ENCODE results near the gene HEATR5B. TPM values are rescaled to one million over a fixed set of nuclear protein-coding genes. Genes with fewer than 3 reads are reported as not detected.

Gene HEATR5B
- total and polyA plus RNA-seq, 2 of the 4 experiments (the other 2 are of a cell fraction) = 8.3 to 17.9 TPM

DNA sequence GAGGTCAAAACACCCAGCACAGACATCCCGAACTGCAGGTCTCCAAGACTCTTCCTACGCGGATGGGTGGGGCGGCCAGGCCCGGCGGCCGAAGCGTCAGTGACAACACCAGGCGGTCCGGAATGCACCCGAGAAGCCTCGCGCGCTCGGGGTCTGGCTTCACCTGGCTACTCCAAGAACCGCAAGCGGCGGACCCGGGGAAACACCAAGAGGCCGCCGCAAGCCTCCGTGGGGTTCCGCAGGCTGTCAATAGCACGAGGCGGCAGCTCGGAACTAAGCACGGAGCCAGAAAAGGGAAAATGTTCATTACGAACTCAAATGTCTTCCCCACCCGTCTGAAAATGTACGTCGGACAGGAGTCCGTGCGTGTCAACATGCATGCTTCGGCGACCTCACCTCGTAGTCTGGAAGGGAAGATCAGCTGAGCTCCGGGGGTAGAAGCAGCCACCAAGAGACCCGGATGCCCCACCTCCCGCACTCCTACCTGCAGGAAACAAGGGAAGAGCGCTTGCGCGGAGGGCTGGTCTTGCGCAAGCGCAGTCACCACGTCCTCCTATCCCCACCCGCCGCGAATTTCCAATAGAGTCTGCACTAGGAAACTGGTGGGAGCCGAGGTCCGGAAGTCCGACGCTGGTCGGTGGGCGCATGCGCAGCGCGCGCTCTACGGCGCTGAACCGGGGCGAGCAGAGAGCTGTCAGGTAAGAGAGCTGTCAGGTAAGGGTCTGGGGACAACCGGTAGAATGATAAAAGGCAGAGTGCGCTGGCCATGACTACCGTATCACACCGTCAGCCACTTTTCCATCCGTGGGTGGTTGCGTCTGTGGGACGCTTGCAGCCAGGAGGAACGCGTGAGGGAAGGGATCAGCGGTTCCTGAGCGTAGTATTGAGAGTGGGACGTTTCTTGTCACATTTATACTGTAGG lies at the start of gene HEATR5B, which contains the start of gene GPATCH11 (continued):
- TF ChIP-seq SMC3 (IDR thresholded peaks at IDR 0.05; ENCODE audit: low read depth, low read length) = no peak

GRCh38 chr2:37132914-37133313 lies 48.7 kb upstream of the HEATR5B start:
- Histone ChIP-seq H3K18ac (ENCODE audit: low read depth, low read length) (no peak overlapping the region), H2AK5ac (ENCODE audit: low read depth, low read length) (no peak overlapping the region), H3K9me1 (ENCODE audit: insufficient read depth, low read length) (0 out of 2 replicates have a peak, but pooled peaks cover 2% of the 10 kb centered on the region), H3K4me1 (ENCODE audit: control insufficient read depth, insufficient read depth, low read length) (no peaks in the 10 kb centered on the region), H3K4me2 (ENCODE audit: low read depth, low read length) (no peak overlapping the region), H2BK20ac (ENCODE audit: low read depth, low read length) (no peak overlapping the region), H2BK15ac (ENCODE audit: low read depth, low read length) (no peak overlapping the region), H4K8ac (ENCODE audit: low read depth in 2 of 2, low read length in 2 of 2) (no peak overlapping the region), H4K5ac (ENCODE audit: low read depth, low read length) (no peak overlapping the region), H2AK9ac (replicated peaks; ENCODE audit: low read depth, low read length, poor library complexity) (no peak overlapping the region), H2BK5ac (ENCODE audit: low read depth, low read length, poor library complexity, severe bottlenecking) (no peak overlapping the region), H4K20me1 (ENCODE audit: insufficient read depth, low read length) (no peaks in the 10 kb centered on the region), H3K56ac (ENCODE audit: extremely low read depth, insufficient read depth, low read length) (no peak overlapping the region), H3K4me3 (ENCODE audit: insufficient read depth, low read depth, low read length) (no peak overlapping the region), H3K9ac (ENCODE audit: low read depth, low read length) (no peak overlapping the region), H3K36me3 (ENCODE audit: control insufficient read depth, insufficient read depth, low read length) (peaks cover 47% of the 10 kb centered on the region), H3K9me3 (ENCODE audit: control insufficient read depth, insufficient read depth, low read length) (no peaks in the 10 kb centered on the region), H2AFZ (replicated peaks; ENCODE audit: low read length, poor library complexity) (no peak overlapping the region), H4K91ac (ENCODE audit: insufficient read depth, low read depth, low read length) (no peak overlapping the region), H3K14ac (replicated peaks; ENCODE audit: low read depth, low read length) (no peak overlapping the region), H3K27me3 (ENCODE audit: control insufficient read depth, insufficient read depth, low read length) (no peaks in the 10 kb centered on the region), H3K23ac (ENCODE audit: low read depth, low read length) (no peak overlapping the region), H3K4ac (ENCODE audit: low read depth, low read length) (no peak overlapping the region), H3K27ac (ENCODE audit: insufficient read depth, low read length) (no peak overlapping the region), H2BK120ac (ENCODE audit: low read depth, low read length) (no peak overlapping the region), H3K79me1 (ENCODE audit: low read depth in 1 of 2, low read length in 2 of 2) (peaks cover 0 to 6% of the 10 kb centered on the region in 2 experiments)
- TF ChIP-seq SMC3 (IDR thresholded peaks at IDR 0.05; ENCODE audit: low read depth, low read length) = no peak
- TF ChIP-seq POLR2A (IDR thresholded peaks at IDR 0.05; ENCODE audit: low read depth, low read length) = no peak
- TF ChIP-seq MAZ (IDR thresholded peaks at IDR 0.05; ENCODE audit: borderline replicate concordance, low read depth, low read length) = no peak
- TF ChIP-seq RAD21 (IDR thresholded peaks at IDR 0.05; ENCODE audit: low read length) = no peak
- TF ChIP-seq CHD1 (IDR thresholded peaks at IDR 0.05; ENCODE audit: low read depth, low read length) = no peak
- no peak for TF ChIP-seq MAFK (IDR thresholded peaks at IDR 0.05; ENCODE audit: low read depth, low read length)
- ATAC-seq (ENCODE audit: low read depth) (no peak), DNase-seq (no peak)
- WGBS, 2 experiments (ENCODE audit: extremely low coverage in 2 of 2, insufficient read length in 1 of 2) = 100% methylated on average over 1 of the region's 6 CpGs; no CpG with 5 or more reads in 1 of the 2 experiments
- dilution Hi-C loops (cut with HindIII; ENCODE audit: low sequenced_read_pairs, unreplicated experiment) = no loop called here
- intact Hi-C loops (cut with micrococcal nuclease) = no loop called here
- ChIA-PET CTCF (no interaction called here), POLR2A (ENCODE audit: unreplicated experiment) (no interaction called here)
- in situ Hi-C loops (cut with MboI; ENCODE audit: low sequenced_read_pairs) = no loop called here
- no TSS peak for BruUV-seq (replicated peaks)
